HG03108 (cell line): ENCODE results near the gene TM4SF4.

ENCODE experiments used
- ATAC-seq: cut with Tn5 transposase; IDR thresholded peaks from one replicate; pipeline ENCODE4 v1.9.1; 2021; ENCODE audit warnings: moderate library complexity; ENCODE audit not compliant: unreplicated experiment

Gene TM4SF4

DNA sequence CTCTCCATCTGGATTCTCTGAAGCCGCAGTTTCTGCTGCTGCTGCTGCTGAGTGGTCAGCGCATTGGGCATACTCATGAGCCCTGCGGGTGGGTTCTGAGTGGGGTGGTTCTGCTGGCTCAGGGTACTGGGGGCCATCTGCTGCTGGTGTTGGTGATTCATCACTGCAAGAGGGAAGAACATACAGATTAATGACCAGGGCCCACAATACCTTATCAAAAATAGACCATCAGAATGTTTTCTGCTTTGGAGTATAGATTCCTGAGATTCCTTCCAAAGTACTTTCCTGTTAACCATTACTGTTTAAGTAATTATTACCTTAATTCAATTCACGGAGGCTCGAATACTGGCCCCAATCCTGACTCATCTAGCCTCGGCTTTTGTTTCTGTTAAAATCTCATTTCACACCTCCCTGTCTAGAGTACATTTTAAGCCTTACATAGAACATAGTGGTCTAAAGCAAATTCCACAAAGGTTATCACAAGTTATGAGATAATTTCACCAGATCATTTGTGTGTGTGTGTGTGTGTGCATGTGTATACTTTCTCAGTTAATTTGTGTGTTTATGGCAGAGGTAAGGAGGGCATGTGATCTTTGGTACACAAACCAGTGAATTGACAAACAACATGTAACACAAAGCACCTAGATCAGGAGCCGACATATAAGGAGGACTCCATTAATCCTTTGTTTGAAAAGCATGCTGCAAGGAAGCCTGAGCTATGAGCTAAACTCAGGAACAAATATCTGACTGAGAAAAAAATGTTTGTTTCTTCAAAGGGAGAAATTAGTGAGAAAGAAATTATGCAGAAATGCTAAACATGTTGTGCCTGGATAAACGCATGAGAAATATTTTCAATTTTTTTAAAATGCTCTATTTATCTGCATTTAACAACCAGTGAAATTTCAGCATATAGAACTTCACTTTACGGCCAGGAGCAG lies 68.1 kb downstream of the TM4SF4 start:
- no peak for ATAC-seq

DNA sequence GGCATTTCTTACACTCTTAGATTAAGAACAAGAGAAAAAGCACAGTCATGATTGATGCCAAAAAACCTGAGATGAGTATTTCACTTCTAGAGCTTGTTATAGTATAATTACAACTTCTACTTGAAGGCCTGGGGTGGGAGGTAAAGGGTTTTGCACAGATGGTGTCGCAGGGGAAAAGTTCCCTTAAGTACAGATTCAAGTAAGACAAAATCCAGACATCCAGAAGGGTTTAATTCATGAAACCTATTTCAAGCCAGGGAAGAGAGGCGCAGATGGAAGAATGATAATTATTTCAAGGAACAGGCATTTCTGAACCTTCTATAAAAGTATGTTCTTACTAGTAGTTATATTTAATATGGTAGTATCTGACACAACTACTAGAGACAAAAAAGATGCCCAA lies 70.6 kb downstream of the TM4SF4 start:
- ATAC-seq, result no peak

DNA sequence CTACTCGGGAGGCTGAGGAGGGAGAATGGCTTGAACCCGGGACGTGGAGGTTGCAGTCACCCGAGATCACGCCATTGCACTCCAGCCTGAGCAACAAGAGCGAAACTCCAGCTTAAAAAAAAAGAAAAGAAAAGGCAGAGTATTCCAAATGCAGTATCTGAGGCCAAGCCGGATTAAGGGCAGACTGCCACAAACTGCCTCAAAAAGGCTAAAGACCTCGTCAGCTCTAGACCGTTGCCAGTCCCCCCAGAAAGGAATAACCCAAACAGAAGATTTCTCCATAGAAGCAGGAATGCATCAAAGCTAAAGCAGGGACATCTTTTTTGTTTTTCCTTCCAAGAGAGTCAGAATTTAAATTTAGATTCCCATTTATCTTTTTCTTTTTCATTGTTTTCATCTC lies 72.9 kb downstream of the TM4SF4 start:
- ATAC-seq, result no peak

DNA sequence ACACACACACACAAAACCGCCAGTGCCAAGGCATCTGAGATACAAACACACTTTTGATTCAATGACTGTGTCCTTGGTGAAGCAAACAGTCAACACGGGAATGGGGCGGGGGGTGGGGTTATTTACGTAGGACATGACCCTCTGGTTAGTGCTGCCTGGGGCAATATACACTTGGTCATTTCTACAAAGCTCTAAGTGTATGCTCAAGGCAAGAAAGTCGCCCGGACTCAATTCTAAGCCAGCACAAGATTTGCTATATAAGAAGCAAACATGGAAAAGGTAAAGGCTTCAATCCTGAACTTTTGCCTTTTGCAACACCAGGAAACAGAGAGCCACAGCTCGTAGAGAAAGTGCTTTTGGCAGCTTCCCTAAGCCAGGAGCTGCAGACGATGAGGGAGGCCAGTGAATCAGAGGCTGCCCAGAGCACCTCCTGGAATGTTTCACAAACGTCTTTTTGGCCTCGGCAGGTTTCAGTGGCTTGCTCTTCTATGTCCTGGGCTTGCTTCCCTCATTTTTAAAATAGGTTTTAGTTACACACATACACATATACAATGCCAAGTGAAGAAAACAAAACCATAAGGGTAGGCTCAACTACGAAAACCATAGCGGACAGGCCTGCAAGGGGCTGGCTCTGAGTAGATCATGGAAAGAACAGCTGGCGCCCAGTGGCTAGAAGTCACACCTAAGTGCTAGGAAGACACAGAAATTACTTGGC lies 73.6 kb downstream of the TM4SF4 start:
- no peak for ATAC-seq

DNA sequence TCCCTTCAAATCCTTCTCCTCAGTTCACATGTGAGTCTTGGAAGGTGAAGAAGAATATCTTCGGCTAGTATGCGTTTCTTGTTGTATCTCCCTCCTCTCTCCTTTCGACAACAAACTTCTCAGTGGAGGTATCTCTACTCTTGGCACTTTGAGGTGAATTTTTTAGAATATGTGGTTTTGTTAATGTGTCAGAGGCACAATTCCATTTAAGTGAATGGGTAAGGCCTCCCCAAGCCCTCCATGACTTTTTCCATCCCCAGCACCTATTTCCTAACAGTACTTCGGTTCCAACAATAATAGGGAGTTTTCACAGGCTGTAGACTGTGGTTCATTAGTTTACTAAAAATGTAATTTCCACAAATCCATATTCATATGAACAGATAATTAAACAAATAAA lies 74.2 kb downstream of the TM4SF4 start:
- no peak for ATAC-seq

DNA sequence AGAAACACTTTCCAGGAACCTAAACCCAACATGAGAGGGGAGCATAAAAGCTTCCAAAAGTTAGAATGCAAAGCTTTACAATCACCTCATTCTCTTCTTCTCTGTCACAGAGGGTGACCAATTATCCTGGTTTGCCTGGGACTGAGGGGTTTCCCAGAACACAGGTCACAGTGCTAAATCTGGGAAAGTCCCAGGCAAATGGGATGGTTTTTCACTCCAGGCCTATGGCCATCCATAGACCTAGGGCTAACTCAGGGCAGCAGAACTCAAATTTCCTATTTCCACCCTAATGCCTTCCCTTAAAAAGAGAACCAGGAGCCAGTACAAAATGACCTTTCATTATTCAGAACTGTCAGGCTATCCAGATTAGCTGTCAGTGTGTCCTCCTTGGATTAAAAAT lies 77.0 kb downstream of the TM4SF4 start:
- ATAC-seq, result no peak

DNA sequence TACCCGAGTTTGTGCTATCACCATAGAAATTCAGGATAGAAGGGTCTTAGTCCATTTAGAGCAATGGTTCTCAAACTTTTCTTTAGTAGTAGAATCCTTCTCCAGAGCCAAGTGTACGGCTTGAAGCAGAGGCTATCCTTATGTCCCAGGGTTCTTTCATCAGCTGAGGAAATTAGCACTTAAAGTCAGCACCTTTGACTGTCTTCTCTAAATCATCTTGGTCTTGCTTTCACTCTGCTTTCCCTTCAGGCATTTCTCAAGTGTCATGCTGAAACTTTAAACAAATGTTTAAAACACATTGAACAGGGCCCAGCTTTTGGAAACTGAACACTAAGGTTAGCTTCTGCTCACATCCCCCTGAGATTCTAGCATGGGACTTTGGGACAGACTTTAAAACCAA lies 78.2 kb downstream of the TM4SF4 start:
- ATAC-seq, result no peak
